Measurements from ENCODE around the gene TYK2.

The TYK2 gene

GRCh38 chr19:10380313-10381102 lies at the start of gene TYK2:
TYK2 (minus strand) TSS chr19:10380572; CDS start chr19:10378406, 2,166 bp downstream.
- H2AFZ ChIP-seq (ENCODE audit: low read length) = peak within 1 kb of the TSS; percentile 94
- H3K4me3 ChIP-seq (ENCODE audit: low read length, poor library complexity, severe bottlenecking) = peak within 1 kb of the TSS; percentile 93
- no peaks in the 10 kb centered on the region for H3K9me2 ChIP-seq (replicated peaks; ENCODE audit: low read depth, low read length)

GRCh38 chr19:10428996-10429381 lies 48.6 kb upstream of the TYK2 start:
- no peaks in the 10 kb centered on the region for H3K9me3 ChIP-seq (ENCODE audit: insufficient read depth, low read depth, low read length)
- TF ChIP-seq EZH2phosphoT487 (IDR thresholded peaks at IDR 0.05; ENCODE audit: borderline replicate concordance) (no peak), CTCF (conservative IDR thresholded peaks at IDR 0.05; ENCODE audit: low read length) (no peak)
- H3F3A ChIP-seq (ENCODE audit: low read depth) = no peaks in the 10 kb centered on the region
- no peak overlapping the region for H2AFZ ChIP-seq (ENCODE audit: low read length)
- no peak overlapping the region for H3K4me2 ChIP-seq (ENCODE audit: low read depth, low read length, poor library complexity, severe bottlenecking)
- no peaks in the 10 kb centered on the region for H3K79me2 ChIP-seq (ENCODE audit: insufficient read depth, low read length)
- H3K9ac ChIP-seq (ENCODE audit: low read depth, low read length, poor library complexity, severe bottlenecking) = no peak overlapping the region
- no peaks in the 10 kb centered on the region for H3K9me2 ChIP-seq (replicated peaks; ENCODE audit: low read depth, low read length)
- no peaks in the 10 kb centered on the region for H3K36me3 ChIP-seq (ENCODE audit: insufficient read depth, low read length)
- no peak overlapping the region for H3K4me3 ChIP-seq (ENCODE audit: low read length, poor library complexity, severe bottlenecking)
- peaks cover 31% of the 10 kb centered on the region for H3K4me1 ChIP-seq (ENCODE audit: insufficient read depth, low read length, poor library complexity, severe bottlenecking)
- no peaks in the 10 kb centered on the region for H3K27me3 ChIP-seq (ENCODE audit: insufficient read depth, low read length, poor library complexity, severe bottlenecking)
- H4K20me1 ChIP-seq (ENCODE audit: insufficient read depth, low read length, poor library complexity, severe bottlenecking) = no peaks in the 10 kb centered on the region

More at GRCh38 chr19:10380313-10381102, at the start of gene TYK2:
- TF ChIP-seq CTCF (conservative IDR thresholded peaks at IDR 0.05; ENCODE audit: low read length) (no peak), EZH2phosphoT487 (IDR thresholded peaks at IDR 0.05; ENCODE audit: borderline replicate concordance) (no peak)
- peak within 1 kb of the TSS; percentile 99 for H3K4me2 ChIP-seq (ENCODE audit: low read depth, low read length, poor library complexity, severe bottlenecking)
- peak within 1 kb of the TSS; percentile 94 for H3K9ac ChIP-seq (ENCODE audit: low read depth, low read length, poor library complexity, severe bottlenecking)
- H3K4me1 ChIP-seq (ENCODE audit: insufficient read depth, low read length, poor library complexity, severe bottlenecking) = peaks cover 13% of the 10 kb centered on the region
- H3F3A ChIP-seq (ENCODE audit: low read depth) = no peaks in the 10 kb centered on the region
- H3K36me3 ChIP-seq (ENCODE audit: insufficient read depth, low read length) = peaks cover 5% of the 10 kb centered on the region; the same call in 1 of the 2 replicates
- H3K9me3 ChIP-seq (ENCODE audit: insufficient read depth, low read depth, low read length) = no peaks in the 10 kb centered on the region
- peaks cover 3% of the 10 kb centered on the region for H4K20me1 ChIP-seq (ENCODE audit: insufficient read depth, low read length, poor library complexity, severe bottlenecking)
- H3K27me3 ChIP-seq (ENCODE audit: insufficient read depth, low read length, poor library complexity, severe bottlenecking) = no peaks in the 10 kb centered on the region
- H3K79me2 ChIP-seq (ENCODE audit: insufficient read depth, low read length) = peaks cover 26% of the 10 kb centered on the region

GRCh38 chr19:10427169-10427568 lies 46.8 kb upstream of the TYK2 start:
- Histone ChIP-seq H3K4me2 (ENCODE audit: low read depth, low read length, poor library complexity, severe bottlenecking) (no peak overlapping the region), H2AFZ (ENCODE audit: low read length) (no peak overlapping the region), H3K9ac (ENCODE audit: low read depth, low read length, poor library complexity, severe bottlenecking) (no peak overlapping the region), H3F3A (ENCODE audit: low read depth) (no peaks in the 10 kb centered on the region), H3K27me3 (ENCODE audit: insufficient read depth, low read length, poor library complexity, severe bottlenecking) (no peaks in the 10 kb centered on the region), H4K20me1 (ENCODE audit: insufficient read depth, low read length, poor library complexity, severe bottlenecking) (no peaks in the 10 kb centered on the region), H3K36me3 (ENCODE audit: insufficient read depth, low read length) (no peaks in the 10 kb centered on the region), H3K9me2 (replicated peaks; ENCODE audit: low read depth, low read length) (no peaks in the 10 kb centered on the region), H3K9me3 (ENCODE audit: insufficient read depth, low read depth, low read length) (no peaks in the 10 kb centered on the region), H3K79me2 (ENCODE audit: insufficient read depth, low read length) (no peaks in the 10 kb centered on the region), H3K4me1 (ENCODE audit: insufficient read depth, low read length, poor library complexity, severe bottlenecking) (peaks cover 35% of the 10 kb centered on the region), H3K4me3 (ENCODE audit: low read length, poor library complexity, severe bottlenecking) (no peak overlapping the region)
- TF ChIP-seq EZH2phosphoT487 (IDR thresholded peaks at IDR 0.05; ENCODE audit: borderline replicate concordance) (no peak), CTCF (conservative IDR thresholded peaks at IDR 0.05; ENCODE audit: low read length) (no peak)

Data from Loucy (cell line).